SJSA1 (cell line): ENCODE data around the gene ARPC2. TPM values are rescaled to one million over a fixed set of nuclear protein-coding genes. Genes with fewer than 3 reads are reported as not detected.
A peak's percentile ranks its signal among the peaks of the same experiment; 100 is the strongest.

Source experiments
- DNase-seq, 2 experiments: peaks; one replicate each; pipeline ENCODE4 v3.0.0-alpha.2; 2015 to 2020; ENCODE audit warnings: low spot score in 2 of 2, low read depth in 1 of 2
- H3K27ac ChIP-seq: fragments of 250-450 bp; sonication (Bioruptor Pico); 2 replicates; pipeline ENCODE4 v1.5.1; 2020; ENCODE audit warnings: mild to moderate bottlenecking, moderate library complexity
- H3K27me3 ChIP-seq: fragments of 250-450 bp; sonication (Bioruptor Pico); replicated peaks from 2 replicates; pipeline ENCODE4 v1.5.1; 2020; ENCODE audit warnings: mild to moderate bottlenecking, moderate library complexity
- H3K36me3 ChIP-seq: fragments of 250-450 bp; sonication (Bioruptor Pico); 2 replicates; pipeline ENCODE4 v1.5.1; 2020; ENCODE audit warnings: mild to moderate bottlenecking
- H3K4me1 ChIP-seq: fragments of 250-450 bp; sonication (Bioruptor Pico); replicated peaks from 2 replicates; pipeline ENCODE4 v1.6.1; 2021; ENCODE audit warnings: mild to moderate bottlenecking
- H3K4me3 ChIP-seq: fragments of 250-450 bp; sonication (Bioruptor Pico); 2 replicates; pipeline ENCODE4 v1.5.1; 2020; ENCODE audit warnings: mild to moderate bottlenecking
- H3K9me3 ChIP-seq: fragments of 250-450 bp; sonication (Bioruptor Pico); replicated peaks from 2 replicates; pipeline ENCODE4 v1.5.1; 2020; ENCODE audit warnings: mild to moderate bottlenecking
- total RNA-seq: library from RNA; depleted of rRNA; stranded (reverse); fragments of >200 nt; shearing (Covaris generic); gene quantifications from 2 replicates; pipeline ENCODE4 v1.2.3, GENCODE V29; 2014

Gene ARPC2
- total RNA-seq, 1 experiment from 2014 or later, result 702 TPM

DNA sequence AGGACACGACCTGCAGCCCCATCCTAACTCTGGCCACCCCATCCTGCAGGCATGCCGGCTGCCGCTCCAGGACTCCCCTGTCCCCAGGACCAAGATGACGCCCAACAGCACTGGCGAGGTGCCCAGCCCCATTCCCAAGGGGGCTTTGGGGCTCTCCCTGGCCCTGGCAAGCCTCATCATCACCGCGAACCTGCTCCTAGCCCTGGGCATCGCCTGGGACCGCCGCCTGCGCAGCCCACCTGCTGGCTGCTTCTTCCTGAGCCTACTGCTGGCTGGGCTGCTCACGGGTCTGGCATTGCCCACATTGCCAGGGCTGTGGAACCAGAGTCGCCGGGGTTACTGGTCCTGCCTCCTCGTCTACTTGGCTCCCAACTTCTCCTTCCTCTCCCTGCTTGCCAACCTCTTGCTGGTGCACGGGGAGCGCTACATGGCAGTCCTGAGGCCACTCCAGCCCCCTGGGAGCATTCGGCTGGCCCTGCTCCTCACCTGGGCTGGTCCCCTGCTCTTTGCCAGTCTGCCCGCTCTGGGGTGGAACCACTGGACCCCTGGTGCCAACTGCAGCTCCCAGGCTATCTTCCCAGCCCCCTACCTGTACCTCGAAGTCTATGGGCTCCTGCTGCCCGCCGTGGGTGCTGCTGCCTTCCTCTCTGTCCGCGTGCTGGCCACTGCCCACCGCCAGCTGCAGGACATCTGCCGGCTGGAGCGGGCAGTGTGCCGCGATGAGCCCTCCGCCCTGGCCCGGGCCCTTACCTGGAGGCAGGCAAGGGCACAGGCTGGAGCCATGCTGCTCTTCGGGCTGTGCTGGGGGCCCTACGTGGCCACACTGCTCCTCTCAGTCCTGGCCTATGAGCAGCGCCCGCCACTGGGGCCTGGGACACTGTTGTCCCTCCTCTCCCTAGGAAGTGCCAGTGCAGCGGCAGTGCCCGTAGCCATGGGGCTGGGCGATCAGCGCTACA lies 45.9 kb downstream of the ARPC2 start:
- Histone ChIP-seq H3K4me1 (peaks cover 64% of the 10 kb centered on the region), H3K9me3 (no peaks in the 10 kb centered on the region)

DNA sequence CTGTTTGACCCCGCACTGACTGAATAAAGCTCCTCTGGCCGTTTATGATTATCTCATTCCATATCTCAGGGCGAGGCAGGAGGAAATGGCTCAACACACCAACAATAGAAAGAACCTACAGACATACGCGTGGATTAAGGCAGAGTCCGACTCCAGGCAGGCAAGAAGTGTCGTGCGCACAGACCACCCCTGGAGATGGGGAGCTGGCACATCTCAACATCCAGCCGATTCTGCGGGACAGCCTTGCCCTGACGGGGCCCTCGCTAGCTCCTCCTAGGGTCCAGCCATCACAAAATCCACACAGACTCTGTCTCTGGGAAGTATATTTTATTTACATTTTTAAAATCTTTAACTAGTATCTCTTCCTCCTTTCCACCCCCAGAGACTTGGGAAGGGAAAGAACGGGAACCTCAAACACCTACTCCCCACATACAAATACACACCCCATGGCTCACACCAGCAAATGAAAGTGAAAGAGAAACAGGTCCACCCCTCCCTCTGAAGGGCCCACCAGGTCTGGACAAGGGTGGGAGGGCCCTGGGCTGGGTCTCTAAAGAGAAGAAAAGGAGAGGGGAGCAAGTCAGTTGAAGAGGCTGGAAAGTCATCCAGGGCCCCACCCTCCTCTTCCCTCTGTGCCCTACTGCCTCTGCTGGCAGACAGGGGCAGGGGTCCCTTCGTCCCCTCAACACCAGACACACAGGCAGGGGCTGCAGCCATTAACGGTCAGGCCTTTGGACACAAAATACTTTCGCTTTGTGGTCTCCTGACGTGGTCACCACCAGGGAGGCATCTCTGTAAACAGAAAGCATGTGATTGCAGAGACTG lies 47.0 kb downstream of the ARPC2 start:
- Histone ChIP-seq H3K9me3 (no peaks in the 10 kb centered on the region), H3K4me3 (peak overlapping the region; percentile 7; the same call in 1 of the 2 replicates), H3K27ac (peak overlapping the region; percentile 87), H3K4me1 (peaks cover 59% of the 10 kb centered on the region), H3K36me3 (peaks cover 67% of the 10 kb centered on the region), H3K27me3 (no peaks in the 10 kb centered on the region)
- peak; percentile 78 to 84 for DNase-seq

More for the DNA sequence above, 45.9 kb downstream of the ARPC2 start:
- DNase-seq, result no peak
- Histone ChIP-seq H3K4me3 (0 out of 2 replicates have a peak overlapping the region, but pooled peaks have one; percentile 7), H3K36me3 (peaks cover 62% of the 10 kb centered on the region), H3K27ac (peak overlapping the region; percentile 87), H3K27me3 (no peaks in the 10 kb centered on the region)

DNA sequence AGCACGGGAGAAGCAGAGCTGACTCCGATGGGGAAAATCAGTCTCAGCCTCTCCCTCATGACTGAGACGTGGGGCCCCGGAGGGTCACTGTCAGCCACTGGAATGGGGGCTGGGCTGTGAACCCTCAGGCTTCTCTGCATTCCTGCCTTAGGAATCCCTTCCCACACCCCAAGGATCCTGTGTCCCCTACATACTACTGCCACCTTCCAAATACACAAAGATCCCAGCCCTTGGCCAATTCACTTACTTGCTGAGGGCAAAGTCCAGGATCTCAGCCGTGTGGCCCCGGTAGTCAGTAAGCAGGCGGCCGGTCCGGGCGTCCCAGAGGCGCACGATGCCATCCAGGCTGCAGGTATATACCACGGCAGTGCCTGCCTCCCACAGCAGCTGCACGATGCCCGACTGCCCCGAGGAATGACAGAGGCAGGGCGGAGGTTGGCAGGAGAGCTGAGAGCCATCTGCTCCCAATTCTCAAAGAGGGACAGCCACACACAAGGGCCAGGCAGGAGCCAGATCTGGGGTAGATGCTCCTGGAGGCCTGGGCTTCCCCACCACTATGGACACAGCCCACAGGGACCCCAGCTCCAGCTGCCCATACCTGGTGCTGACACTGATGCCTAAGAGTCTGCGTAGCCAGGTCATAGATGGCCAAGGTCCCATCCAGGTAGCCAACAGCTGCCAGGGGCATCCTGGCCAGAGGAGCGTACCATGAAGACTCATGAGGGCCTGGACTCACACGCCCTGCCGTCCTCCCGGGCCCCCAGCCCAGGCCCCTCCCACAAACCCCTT lies 48.0 kb downstream of the ARPC2 start:
- Histone ChIP-seq H3K4me1 (peaks cover 52% of the 10 kb centered on the region), H3K27ac (peak overlapping the region; percentile 87), H3K36me3 (peaks cover 71% of the 10 kb centered on the region), H3K9me3 (no peaks in the 10 kb centered on the region), H3K4me3 (no peak overlapping the region), H3K27me3 (no peaks in the 10 kb centered on the region)
- no peak for DNase-seq

DNA sequence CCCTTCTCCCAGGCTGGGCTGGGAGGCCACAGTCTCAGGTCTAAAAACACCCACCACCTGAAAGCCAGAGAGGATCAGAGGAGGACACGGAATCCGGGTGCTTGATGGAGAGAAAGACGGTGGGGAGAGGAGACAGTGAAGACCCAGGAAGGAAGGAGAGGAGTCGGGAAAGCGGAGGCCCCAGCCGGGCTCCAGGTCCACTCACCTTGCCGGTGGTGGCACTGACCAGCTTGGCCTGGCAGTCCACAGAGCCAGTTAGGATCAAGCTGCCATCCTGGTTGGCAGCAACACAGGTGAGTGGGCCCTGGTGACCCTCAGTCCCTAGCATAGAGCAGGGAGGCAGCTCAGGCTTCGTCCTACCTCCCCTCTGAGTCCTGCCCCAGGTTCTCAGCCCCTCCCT lies 48.6 kb downstream of the ARPC2 start:
- Histone ChIP-seq H3K27ac (no peak overlapping the region), H3K9me3 (no peaks in the 10 kb centered on the region), H3K27me3 (no peaks in the 10 kb centered on the region), H3K4me3 (no peak overlapping the region), H3K4me1 (peaks cover 45% of the 10 kb centered on the region), H3K36me3 (peaks cover 71% of the 10 kb centered on the region)
- no peak for DNase-seq

DNA sequence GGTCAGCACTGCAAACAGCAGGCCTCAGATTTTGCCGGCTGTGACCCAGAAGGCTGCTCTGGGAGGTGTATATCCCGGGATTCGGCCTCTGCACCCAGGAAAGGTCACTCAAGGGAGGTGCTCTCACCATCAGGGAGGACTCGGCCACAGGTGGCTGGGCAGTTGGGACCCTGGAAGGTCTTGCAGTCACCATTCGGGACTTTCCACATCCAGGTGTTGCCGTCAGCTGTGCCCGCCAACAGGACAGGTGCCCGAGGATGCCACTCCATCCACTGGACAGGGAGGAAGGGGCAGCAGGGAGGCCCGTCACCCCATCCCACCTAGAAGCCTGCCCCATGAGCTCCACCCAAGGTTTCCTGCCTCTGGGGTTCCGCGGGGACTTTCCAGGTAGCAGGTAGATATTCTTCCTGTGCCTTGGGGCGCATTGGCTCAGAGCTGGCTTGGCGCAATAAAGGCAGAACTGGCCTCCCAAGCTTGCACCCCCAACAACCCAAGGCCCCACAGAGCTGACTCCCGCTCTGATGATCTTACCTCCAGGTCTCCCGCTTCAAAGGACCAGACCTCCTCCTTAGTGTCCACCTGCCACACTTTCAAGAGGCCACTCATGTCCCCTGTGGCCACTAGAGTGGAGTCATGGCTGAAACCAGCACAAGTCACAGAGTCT lies 49.5 kb downstream of the ARPC2 start:
- Histone ChIP-seq H3K4me1 (peaks cover 42% of the 10 kb centered on the region), H3K27ac (no peak overlapping the region), H3K4me3 (no peak overlapping the region), H3K27me3 (no peaks in the 10 kb centered on the region), H3K36me3 (peaks cover 71% of the 10 kb centered on the region), H3K9me3 (no peaks in the 10 kb centered on the region)
- no peak for DNase-seq

DNA sequence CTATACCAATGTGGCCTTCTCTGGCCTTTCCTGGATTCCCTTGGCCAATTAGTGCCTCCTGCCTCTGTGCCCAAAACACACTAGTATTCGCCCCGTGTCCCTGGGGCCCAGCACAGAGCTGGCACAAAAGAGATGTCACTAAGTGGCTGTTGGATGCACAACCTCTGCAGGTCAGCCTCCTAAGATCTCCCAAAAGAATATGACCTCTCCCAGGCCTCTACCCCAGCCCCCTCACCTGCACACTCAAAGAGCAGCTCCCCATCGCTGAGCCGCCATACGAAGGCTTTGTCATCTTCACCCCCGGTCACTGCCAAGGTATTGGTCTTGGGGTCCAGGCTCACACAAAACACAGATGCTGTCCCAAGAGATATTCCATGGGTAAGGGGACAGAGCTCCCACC lies 50.3 kb downstream of the ARPC2 start:
- DNase-seq, result no peak
- no peaks in the 10 kb centered on the region for H3K27me3 ChIP-seq
- peaks cover 68% of the 10 kb centered on the region for H3K36me3 ChIP-seq
- no peaks in the 10 kb centered on the region for H3K9me3 ChIP-seq
- no peak overlapping the region for H3K27ac ChIP-seq
- H3K4me1 ChIP-seq, result peaks cover 39% of the 10 kb centered on the region
- no peak overlapping the region for H3K4me3 ChIP-seq

DNA sequence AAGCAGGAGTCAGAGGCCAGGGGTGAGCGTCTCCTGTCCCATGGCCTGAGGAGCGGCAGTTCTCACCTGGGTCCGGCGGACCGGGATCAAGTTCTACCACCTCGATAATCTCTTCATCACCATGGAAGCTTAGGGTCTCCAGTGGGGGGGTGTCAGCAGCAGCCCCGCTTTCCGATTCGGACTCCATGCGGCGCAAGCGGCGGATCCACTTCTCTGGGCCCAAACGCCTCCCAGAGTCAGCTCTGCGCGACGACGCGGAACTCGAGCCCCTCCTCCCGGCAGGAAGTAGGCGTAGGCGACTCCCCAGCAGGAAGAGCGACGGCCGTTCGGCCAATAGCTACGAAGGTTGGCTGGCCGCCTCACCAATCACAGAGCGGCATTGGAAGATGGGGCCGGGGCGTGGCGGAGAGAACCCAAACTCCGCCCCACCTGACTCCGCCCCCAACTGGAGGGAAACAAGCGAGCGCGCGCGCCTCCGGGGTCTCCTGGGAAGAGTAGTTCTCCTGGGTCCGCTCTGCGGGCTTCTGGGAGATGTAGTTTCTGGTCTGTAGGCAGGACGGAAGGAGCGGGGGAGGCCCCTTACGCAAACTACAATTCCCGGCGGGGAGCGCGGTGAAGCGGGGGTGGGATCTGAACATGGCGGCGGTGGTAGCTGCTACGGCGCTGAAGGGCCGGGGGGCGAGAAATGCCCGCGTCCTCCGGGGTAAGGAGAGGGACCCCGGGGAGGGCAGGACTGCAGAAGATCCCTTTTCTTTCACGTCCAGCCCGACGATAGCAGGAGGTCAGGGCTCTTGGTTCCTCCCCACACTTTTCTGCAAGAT lies 53.1 kb downstream of the ARPC2 start, which contains the start of the genes AAMP and PNKD:
TSS of gene AAMP (minus strand) at position 238 of the 821 bp plus-strand sequence. CDS start at position 187, 51 bp downstream.
TSS of gene PNKD (plus strand) at position 620 of the 821 bp plus-strand sequence. CDS start at position 637, 17 bp downstream.
- no peak within 1 kb of the TSS; the same call in 1 of the 2 replicates for H3K27ac ChIP-seq
- no peaks in the 10 kb centered on the region for H3K27me3 ChIP-seq
- no peaks in the 10 kb centered on the region for H3K9me3 ChIP-seq
- peak; percentile 100 for DNase-seq
- H3K36me3 ChIP-seq, result peaks cover 60% of the 10 kb centered on the region
- peak within 1 kb of the TSS; percentile 62 for H3K4me3 ChIP-seq
- peaks cover 22% of the 10 kb centered on the region for H3K4me1 ChIP-seq

DNA sequence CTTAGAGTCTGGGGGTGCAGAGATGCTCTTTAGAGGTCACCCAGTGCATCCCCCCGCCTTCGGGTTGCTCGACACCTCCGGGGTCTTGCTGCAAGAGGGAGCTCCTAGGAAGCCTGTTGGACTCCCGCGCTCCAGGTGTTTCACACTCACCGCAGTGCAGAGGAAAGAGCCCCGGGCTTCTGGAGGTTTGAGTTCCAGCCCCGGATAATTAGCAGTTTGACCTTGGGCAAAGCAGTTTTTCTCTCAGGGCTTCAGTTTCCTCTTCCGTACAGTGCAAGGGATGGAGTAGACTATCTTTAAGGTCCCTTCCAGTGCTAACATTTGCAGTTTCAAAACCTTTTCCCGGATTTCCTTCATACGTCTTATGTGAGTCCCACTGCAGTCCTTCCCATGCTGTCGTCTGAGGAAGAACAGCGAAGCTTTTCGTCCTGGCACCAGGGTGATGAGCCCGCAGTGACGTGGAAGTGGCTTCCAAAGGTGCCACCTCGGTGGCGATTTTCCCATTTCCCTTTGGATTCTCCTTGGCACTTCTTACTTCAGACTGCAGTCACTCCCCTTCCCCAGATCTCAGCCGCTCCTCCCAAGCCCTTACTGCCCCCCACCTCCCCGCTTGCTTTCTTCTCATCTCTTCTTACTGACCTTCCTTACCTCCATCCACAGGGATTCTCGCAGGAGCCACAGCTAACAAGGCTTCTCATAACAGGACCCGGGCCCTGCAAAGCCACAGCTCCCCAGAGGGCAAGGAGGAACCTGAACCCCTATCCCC lies 53.9 kb downstream of the ARPC2 start:
- no peaks in the 10 kb centered on the region for H3K9me3 ChIP-seq
- H3K4me3 ChIP-seq, result peak overlapping the region; percentile 62
- H3K27ac ChIP-seq, result no peak overlapping the region
- H3K4me1 ChIP-seq, result peaks cover 22% of the 10 kb centered on the region
- no peak for DNase-seq
- H3K36me3 ChIP-seq, result peaks cover 60% of the 10 kb centered on the region
- H3K27me3 ChIP-seq, result no peaks in the 10 kb centered on the region

DNA sequence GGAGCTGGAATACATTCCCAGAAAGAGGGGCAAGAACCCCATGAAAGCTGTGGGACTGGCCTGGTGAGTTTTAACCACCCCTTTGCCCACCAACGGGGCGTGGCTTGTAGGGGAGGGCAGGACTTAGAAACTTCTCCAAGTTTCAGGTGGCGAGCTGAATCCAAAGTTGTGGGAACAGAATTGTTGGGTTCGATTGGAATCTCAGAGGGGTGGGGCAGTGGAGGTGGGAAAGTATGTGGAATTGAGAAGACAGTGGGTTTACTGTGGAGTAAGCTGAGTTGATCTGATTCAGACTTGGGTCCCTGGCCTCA lies 54.5 kb downstream of the ARPC2 start:
- H3K4me1 ChIP-seq, result peaks cover 22% of the 10 kb centered on the region
- peak overlapping the region; percentile 62 for H3K4me3 ChIP-seq
- H3K27me3 ChIP-seq, result no peaks in the 10 kb centered on the region
- H3K9me3 ChIP-seq, result no peaks in the 10 kb centered on the region
- H3K36me3 ChIP-seq, result peaks cover 60% of the 10 kb centered on the region
- no peak overlapping the region for H3K27ac ChIP-seq
- no peak for DNase-seq

DNA sequence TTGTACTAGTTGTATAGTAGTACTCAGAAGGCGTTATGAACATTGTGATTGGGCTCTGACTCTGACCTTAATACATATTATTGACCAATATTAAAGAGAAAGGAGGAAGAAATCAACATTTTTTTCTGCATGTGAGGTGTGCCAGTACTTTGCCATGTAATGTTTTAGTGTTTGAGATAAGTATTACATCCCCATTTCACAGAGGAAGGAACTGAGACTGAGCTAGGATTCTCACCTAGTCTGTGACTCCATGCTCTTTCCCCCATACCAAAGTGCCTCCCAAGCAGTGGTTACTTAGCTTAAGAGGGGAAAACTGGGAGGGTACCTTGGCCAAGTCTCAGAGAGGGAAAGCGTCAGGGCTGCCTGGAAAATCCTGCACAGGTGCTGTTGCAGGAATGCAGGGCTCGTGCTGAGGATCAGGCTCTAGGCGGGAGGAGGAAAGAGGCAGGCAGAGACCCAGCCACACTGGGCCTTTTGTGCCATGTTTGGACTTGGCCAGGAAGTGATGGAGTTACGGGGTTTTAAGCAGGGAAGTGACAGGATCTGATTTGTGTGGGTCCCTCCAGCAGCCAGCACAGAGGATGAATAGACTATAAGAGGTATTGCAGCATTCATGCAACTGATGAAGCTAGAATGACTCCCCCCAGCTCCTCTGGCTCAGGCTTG lies 55.0 kb downstream of the ARPC2 start:
- Histone ChIP-seq H3K27me3 (no peaks in the 10 kb centered on the region), H3K4me3 (no peak overlapping the region), H3K36me3 (peaks cover 60% of the 10 kb centered on the region), H3K27ac (no peak overlapping the region), H3K4me1 (peaks cover 22% of the 10 kb centered on the region), H3K9me3 (no peaks in the 10 kb centered on the region)
- DNase-seq, result no peak

DNA sequence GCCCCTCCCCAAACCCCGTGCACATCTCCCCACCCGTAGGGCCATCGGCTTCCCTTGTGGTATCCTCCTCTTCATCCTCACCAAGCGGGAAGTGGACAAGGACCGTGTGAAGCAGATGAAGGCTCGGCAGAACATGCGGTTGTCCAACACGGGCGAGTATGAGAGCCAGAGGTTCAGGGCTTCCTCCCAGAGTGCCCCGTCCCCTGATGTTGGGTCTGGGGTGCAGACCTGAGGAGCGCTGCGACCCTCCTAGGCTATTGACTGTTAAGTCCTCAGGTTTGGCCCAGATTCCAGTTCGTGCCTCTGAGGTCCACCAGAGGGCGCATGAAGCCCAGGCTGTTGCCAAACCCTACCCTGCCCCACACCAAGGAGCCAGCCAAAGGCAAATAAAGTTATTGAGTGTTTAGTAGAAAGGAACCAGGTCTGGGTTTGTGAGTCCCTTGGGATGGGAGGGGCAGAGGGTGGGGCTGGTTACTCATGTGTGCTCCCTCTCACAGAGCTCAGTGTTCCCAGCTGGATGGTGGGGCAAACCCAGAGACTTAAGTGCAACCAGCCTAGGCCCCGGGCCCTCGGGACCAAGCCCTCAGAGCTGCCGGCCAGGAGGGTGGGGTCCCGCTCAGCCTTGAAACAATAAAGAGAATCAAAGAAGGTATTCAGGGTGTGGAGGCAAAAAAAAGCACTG lies 55.7 kb downstream of the ARPC2 start:
- no peak overlapping the region for H3K27ac ChIP-seq
- peak; percentile 76 to 93 for DNase-seq
- no peaks in the 10 kb centered on the region for H3K27me3 ChIP-seq
- peaks cover 22% of the 10 kb centered on the region for H3K4me1 ChIP-seq
- no peaks in the 10 kb centered on the region for H3K9me3 ChIP-seq
- peaks cover 60% of the 10 kb centered on the region for H3K36me3 ChIP-seq
- H3K4me3 ChIP-seq, result no peak overlapping the region
